SW 1271 (cell line): ENCODE results near the gene ASB18.
"Not testable (repeated sequence)": the region's sequence is repeated elsewhere in the genome, so short reads cannot be mapped to it uniquely, and the experiment has no call there.

Experiments used
- DNase-seq, 2 experiments: peaks; one replicate each; lab custom pipeline; 2025; lab: John Stamatoyannopoulos, UW

ASB18 gene, protein sequence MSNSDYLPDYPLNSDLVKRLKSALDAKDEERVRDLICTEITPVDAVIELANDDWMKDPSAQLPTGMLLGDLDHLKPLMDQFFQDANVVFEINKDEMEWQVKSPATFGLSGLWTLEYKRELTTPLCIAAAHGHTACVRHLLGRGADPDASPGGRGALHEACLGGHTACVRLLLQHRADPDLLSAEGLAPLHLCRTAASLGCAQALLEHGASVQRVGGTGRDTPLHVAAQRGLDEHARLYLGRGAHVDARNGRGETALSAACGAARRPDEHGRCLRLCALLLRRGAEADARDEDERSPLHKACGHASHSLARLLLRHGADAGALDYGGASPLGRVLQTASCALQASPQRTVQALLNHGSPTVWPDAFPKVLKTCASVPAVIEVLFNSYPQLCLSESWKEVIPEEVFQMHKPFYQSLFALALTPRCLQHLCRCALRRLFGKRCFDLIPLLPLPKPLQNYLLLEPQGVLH

DNA sequence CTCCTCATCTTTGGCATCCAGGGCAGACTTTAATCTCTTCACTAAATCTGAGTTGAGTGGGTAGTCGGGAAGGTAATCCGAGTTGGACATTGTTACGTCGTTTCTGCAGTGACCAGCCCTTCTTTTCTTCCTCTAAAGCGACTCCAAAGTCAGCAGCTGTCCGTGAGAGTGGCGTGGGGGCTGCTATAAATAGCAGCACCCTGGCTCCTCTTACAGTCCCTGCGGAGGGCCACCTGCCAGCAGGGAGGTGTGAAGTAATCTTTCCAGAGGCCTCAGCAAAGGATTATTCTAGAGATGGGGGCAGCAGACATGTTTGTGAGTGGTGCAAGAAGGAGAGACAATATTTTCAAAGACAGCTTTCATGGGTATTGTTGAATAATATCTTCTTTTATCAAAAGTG lies at the start of gene ASB18:
ASB18 (minus strand) TSS at position 151 of the 400 bp plus-strand sequence; CDS start at position 90, 61 bp downstream.
- no peak for DNase-seq

DNA sequence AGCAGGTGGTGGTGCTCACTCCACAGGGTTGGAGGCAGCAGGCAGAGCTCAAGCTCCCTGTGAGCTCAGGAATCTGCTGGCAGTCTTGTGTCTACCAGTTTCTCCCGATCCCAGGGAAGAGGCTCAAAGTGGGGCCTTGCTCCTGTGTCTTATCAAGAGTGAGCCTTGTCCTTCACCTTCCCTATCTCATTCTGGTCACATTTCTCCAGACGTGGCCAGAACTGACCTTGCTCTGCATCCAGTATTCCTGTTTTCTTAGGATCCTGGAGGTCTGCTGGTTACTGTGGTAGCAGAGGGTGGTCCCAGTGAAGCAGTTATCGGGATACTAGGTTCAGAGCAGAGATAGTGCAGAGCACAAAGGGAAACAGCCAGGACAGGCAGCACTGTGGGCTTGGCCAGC lies 47.1 kb upstream of the ASB18 start:
- no peak for DNase-seq

DNA sequence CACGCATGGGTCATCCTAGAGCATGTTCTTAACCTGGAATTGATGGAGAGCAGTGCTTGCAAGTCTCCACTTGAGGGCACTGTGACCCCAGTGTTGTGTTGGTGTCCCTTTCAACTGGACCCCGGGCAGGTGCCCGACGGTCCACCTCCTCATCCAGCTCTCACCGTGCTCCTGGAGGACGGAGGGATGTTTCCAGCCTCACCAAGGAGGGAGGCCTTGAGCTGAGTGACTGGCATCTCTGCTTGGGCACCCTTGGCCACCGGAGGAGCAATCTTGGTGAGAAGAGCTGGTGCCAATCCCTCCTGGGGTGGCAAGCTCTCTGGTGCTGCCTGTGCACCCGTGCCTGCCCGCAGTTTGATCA lies 45.4 kb upstream of the ASB18 start:
- DNase-seq, result no peak

DNA sequence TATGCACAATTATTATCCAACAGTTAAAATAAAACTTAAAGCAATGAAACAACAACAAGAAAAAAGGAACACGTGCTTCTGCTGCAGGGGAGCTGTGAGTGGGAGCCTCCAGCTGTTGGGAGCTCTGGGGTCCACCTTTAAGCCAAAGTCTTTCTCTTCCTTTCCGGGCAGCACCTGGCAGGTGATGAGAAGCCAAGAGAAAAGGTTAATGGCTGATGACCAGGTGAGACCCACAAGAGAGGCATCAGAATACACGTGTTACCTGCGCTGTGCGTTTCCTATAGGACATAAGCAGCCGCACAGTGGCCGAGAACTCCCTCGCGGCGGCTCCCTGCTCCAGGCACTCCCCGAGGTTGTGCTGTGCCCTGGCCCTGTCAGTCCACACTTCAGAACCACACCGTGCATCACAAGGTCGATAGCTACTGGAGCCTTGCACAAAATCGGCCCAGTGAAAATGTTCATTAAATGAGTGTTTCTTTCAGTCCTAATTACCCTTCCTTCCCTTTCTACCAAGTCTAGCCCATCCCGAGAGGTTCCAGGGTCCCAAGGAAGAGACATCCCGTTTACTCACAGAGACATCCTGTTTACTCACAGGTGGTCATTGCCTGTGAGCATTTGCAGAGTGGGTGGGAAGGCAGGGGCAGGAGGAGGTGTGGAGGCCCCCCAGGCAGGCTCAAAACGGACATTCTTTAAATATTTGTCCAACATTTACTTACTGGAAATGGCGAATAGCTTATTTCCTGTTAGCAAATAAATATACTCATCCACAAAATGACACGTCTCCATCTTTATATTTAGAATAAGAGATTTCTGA lies 44.9 kb upstream of the ASB18 start:
- DNase-seq, result no peak

DNA sequence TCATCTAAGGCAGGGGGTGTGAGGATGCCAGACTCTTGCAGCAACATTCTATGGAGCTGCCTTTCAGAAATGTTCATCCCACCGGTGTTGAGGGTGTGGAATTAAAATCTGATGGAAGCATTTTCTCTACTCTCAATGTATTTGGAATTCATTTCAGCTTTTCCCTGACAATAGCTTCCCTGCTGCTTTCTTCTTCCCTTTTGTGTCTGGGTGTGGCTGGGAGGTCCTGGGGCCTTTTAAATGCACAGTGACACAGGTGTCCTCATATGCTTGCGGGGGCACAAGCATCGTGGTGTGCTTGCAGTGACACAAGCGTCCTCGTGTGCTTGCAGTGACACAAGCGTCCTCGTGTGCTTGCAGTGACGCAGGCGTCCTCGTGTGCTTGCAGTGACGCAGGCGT lies 43.4 kb upstream of the ASB18 start:
- no peak for DNase-seq

DNA sequence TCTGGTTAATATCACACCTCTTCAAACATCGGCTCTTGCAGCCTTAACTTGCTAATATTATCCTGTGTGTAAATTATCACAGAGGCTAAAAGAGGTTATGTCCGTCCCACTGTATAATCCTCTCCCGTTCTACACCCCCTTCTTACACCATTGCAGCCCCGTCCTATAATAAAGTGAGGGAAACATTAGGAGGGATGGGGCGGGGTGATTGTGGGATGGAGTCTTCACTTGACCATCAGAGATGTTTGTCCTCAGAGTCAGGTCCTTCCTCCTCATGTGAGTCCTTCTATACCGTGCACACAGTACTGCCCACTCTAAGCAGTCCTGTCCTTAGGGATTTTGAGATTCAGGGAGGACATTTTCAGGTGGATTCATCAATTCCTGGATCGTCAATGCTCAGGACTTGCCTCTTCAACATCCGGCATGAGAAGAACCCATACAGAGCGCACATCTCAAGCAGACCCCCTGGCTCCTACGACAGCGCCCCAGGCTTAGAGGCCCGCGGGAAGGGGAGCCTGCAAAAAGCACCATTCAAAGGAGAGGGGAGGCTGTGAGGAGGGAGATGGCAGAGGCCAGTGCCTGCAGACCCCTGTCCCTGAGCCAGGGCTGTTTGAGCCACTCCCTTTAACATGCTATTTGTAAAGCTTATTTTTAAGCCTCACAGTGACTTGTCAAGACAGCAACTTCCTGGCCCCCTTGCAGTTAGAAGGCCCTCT lies 42.8 kb upstream of the ASB18 start:
- DNase-seq, result no peak

DNA sequence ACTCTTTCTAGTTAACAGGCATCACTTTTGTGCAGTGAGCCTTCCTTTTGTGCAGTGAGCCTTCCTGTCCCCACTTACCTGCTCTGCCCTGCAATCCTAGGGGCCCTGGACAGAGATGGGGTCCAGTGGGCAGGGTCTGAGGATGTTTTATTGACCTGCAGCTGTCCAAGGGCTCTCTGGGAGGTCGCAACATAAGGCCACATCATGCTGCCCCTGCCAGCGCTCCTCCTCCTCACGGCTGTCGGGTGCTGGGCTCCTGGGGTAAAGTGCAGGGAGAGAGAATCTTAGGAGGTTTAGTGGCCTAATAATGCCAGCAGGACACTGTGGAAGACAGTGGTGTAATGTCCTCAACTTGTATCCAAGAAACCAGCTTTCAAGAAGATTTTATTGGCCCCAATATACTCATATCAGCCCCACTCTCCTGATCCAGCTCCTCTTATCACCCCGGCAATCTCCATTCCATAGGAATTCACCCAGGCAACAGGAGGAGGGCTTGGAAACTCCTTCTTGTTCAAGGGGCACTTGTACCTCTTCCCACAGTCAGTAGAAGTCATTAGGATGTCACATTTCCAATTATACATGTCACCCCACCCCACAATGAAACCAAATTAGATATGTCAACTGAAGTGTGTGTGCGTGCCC lies 41.9 kb upstream of the ASB18 start:
- DNase-seq, result no peak

DNA sequence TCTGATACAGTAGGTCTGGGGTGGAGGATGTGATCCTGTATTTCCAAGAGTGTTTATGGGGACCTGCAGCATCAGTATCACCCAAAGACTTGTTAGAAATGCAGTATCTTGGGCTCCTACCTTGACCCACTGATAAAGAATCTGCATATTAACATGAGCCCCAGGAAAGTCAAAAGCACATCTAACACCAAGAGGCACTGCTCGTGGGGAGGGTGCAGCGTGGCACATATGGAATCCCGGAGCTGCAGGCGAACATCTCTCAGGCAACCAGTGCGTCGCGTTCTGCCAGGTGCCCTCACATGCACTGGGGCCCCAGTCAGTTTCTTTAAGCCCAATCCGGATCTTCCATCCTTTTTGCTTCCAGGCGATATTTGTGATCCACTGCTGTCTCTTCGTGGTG lies 41.3 kb upstream of the ASB18 start:
- no peak for DNase-seq

DNA sequence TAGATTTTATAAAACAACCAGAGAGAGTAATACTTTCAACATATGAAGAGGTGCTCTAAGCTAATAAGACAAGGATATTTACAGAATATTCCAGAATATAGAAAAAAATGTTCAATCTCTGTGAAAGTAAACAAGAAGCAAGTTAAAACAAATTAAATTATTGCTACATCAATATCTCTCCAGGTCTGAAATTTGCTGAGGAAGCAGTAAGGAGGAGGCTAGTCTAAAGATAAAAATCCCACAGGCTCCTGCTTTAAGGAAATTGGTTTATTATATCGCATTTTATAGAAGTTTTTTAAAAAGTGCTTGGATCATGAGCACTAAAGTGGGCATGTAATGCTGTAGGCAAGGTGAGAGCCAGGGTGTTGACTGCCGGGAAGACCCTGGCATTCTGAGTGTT lies 39.7 kb upstream of the ASB18 start:
- DNase-seq, result no peak

DNA sequence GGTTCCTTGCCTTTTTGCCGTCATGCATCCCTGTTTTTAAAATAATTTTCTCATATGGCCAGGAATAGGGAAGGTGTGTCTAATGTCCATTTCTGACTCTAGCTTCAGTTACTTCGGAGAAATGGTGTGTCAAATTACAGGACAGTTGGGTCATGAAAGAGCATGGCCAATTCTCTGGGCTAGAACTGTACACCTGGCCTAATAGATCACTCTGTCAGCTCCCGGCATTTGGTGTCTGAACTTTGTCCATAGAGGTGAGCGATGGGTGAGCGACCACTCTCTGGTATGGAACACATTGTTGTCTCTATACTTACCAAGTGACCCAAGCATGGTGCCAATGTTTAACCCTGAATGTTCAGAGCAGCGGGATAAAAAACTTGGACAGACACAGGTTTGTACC lies 38.3 kb upstream of the ASB18 start:
- no peak for DNase-seq

DNA sequence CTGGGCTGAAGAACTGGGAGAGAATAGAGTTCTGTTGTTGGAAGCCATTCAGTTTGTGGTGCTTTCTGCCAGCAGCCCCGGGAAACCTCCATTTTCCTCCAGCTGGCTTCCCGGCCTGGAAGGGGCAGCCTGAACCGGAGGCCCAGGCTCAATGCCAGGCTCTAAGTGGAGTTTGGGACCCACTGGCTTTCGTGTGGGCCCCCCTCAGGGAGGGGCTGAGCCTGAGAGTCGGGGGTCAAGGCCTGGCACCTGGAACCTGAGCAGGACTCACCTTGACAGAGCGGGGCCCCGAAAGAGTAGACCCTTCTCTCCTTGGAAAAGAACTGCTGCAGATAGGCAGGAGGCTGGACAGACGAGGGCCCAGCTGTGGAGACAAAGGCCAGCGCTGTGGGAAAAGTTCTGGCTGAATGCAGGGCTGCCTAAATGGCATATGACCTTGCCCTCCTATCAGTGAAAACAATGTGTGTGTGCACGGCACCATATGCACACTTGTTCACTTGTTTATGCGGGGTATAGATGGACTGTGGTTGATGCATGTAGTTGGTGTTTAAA lies 34.8 kb upstream of the ASB18 start:
- DNase-seq, result no peak

DNA sequence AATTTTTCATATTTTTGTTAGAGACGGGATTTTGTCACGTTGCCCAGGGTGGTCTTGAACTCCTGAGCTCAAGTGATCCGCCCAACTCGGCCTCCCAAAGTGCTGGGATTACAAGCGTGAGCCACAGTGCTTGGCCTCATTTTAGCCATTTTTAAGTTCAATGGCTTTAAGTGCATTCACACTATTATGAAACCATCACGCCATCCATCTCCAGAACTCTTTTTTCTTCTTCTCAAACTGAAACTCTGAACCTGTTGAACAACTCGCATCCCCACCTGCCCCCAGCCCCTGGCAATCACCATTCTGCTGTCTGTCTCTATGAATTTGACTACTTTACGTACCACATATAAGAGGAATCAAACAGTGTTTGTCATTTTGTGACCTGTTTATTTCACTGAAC lies 31.3 kb upstream of the ASB18 start:
- no peak for DNase-seq

DNA sequence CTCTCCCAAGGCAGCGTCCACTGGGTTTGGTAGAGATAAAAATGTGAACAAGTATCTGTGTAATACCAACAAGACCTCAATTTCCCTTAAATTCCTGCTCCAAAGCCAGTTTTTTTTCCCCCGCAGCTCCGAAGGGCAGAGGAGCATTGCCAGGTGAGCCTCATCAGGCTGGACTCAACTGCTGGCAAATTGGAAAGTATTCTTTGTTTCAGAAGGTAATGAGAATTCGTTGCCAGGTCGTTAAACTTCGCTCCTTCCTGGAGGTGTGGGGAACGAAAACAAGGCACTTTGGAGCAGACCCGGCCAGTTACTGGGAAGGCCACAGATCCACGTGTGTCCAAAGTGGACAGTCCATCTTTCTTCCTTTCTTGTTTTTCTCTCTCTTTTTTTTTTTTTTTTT lies 30.4 kb upstream of the ASB18 start:
- no peak for DNase-seq

DNA sequence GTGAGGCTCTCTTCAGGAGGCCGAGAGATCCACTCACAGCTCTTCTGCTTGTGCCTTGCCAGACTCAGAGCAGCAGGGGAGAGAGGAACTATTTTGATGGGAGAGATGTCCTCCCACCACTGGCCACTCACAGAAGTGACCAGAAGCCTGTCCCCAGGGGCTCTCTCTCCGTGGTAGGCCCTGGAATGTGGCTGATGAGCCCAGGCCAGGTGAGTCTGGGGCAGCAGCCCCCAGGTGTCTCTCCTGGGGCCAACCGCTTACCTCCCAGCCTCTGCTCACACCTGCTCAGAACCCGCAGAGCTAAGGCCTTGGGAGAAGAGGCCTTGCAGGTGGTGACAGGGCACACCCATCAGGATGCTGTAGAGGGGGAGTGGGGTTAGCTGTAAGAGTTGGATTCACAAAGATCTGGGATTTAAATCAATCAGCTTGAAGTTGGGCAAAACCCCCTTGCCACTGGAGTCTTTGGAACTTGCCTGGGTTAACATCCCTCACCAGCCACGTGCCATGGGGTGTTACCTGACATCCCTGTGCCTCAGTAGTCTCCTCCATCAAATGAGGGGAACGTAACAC lies 29.1 kb upstream of the ASB18 start:
- no peak for DNase-seq

DNA sequence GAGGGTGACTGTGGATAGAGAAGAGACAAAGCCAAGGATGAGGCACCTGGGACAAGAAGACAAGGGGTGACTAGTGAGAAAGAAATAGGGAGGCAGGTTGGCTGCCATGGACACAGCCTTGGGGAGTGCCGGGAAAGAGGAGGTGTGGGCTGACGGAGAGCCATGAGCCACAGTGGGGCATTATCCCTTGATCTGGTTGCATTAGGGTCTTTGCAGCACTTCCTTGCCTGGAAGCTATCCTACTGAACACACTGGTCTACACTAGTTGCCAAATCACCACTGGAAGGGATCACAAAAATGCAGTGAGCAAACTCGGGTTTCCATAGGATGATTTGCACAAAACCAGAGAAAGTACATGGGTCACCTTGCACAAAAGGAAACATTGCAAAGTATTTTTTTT lies 27.7 kb upstream of the ASB18 start:
- no peak for DNase-seq

DNA sequence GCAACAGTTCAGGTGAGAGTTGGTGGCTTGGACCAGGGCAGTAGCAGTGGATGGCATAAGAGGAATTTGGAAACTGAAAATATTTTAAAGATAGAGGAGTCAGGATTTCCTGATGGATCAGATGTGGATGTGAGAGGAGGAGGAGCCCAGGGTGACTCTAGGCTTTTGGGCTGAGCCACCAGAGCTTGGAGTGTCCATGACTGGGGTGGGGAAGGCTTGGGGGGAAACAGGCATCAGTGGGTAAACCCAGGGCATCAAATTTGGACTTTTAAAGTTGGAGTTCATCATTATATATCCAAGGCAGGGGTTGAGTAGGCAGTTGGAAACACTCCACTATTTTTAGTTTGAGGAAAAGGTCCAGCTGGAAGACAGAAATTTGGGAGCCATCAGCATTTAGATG lies 27.3 kb upstream of the ASB18 start:
- DNase-seq, result no peak

DNA sequence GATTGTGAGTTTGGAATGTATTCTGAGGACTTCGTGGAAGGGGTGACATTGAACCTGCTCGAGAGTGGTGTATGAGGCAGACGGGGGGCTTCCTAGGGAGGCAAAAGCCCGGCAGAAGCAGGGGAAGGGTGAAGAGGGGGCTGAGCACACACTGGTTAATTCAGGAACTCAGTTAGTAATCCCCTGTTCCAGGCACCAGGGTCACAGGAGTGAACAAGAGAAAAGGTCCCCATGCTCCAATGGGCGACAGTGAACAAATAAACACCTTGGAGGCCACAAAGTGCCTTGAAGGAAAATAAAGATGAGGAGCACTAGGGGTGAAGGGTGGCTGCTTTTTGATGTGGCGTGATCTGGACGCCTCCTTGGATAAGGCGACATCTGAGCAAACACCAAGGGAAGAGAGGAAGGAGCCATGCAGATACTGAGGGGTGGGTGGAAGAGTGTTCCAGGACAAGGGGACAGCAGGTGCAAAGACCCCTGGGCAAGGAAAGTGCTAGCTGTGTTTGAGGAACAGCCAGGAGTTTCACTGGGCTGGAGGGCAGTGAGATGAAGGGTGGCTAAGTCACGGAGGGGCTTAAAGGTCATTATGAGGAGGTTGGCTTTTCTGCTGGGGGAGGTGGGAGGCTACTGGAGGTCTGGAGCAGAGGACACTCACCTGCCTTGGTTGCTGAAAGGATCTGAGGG lies 26.7 kb upstream of the ASB18 start:
- no peak for DNase-seq

DNA sequence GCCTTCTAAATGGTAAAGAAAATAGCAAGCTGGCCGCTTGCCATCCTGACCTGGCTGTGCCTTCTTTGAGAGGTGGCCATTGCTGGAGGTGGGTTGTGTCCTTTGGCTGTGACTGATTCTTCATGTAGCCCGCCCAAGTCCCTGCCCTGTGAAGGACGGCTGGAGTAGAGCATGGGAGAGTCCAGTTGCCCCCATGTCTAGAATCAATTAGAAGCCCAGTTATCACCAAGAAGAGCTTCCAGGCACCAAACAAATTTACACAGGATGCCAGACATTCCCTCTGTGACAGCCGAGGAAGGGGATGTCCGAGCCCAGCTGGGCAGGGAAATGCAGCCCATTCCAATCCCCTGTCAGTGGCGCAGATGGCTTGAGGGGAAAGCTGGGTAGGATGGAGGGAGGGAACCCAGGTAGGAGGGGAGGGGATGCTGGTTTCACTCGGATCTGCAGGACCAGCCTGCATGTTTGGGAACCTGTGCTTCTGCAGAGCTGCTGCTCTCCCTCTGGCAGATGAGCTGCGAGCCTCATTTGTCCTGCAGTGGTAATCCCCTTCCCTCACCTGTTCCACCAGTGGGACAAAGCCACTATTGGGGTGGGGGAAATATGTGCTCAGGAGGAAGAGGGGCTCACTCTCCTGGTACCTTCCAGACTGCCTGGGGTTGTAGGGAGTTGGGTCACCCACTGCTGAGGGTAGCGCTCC lies 25.7 kb upstream of the ASB18 start:
- no peak for DNase-seq

DNA sequence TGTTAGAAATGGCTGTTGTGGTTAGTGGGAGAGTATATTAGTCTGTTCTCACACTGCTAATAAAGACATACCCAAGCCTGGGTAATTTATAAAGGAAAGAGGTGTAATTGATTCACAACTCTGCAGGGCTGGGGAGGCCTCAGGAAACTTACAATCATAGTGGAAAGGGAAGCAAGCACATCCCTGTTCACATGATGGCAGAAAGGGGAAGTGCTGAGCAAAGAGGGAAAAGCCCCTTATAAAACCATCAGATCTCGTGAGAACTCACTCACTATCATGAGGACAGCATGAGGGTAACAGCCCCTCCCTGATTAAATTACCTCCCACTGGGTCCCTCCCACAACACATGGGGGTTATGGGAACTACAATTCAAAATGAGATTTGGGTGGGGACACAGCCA lies 24.2 kb upstream of the ASB18 start:
- DNase-seq, result not testable (repeated sequence)

DNA sequence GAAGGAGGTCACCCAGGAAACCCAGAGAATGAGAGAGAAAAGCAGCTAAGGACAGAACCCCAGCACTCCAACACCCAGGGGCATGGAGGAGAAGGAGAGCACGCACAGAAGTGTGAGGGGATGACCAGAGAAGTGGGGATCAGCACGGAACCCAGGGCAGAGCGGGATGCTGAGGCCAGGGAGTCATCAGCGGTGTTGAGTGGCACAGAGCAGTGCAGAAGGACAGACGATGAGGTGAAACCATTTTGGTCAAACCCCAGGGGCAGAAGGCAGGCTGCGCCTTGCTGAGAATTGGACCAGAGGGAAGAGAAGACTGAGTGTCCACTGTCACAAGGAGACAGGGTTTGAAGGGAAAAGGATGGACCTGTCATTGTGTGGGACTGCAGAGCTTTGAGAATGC lies 23.4 kb upstream of the ASB18 start:
- DNase-seq, result no peak
